NAMALWA (cell line): ENCODE data around the gene ERCC1.

Source experiments
- DNase-seq: peaks from one replicate; pipeline ENCODE4 v3.0.0-alpha.2; 2015; ENCODE audit warnings: low spot score

The ERCC1 gene

DNA sequence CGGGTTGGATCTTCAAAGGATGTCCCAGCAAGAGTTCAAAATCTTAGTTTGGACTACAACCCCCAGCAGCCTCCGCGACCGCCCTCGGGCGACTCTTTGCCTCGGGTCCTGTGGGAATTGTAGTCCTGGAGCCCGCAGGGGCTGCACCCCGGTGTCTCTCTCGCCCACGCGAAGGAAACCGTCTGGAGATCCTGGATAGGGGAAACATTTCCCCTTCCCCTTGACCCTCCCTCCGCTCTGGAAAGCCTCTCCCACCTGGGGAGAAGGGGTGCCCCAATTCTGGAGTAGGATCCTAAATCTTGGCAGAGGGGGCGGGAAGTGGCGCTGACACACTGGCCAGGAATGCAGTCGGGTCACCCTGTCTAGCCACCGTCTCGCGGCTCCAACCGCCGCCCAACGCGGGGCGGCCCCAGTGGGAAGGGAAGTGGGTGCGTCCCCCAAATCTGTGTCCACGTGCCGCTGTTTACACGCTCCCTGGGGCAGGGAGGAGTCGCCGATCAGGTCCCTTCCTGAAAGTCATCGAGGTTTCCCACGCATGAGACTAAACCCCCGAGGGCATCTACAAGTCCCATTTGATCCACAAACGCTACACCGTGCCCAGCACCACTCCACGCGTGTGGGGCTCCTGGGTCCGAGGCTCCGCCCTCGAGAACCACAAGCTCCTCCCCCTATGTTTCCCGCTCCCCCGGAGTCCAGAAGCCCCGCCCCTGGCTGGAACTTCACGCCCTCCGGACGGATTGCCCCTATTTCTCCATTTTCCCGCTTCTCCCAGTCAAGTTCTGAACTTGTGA is 18.1 kb downstream of the ERCC1 start:
- peak; percentile 92 for DNase-seq

DNA sequence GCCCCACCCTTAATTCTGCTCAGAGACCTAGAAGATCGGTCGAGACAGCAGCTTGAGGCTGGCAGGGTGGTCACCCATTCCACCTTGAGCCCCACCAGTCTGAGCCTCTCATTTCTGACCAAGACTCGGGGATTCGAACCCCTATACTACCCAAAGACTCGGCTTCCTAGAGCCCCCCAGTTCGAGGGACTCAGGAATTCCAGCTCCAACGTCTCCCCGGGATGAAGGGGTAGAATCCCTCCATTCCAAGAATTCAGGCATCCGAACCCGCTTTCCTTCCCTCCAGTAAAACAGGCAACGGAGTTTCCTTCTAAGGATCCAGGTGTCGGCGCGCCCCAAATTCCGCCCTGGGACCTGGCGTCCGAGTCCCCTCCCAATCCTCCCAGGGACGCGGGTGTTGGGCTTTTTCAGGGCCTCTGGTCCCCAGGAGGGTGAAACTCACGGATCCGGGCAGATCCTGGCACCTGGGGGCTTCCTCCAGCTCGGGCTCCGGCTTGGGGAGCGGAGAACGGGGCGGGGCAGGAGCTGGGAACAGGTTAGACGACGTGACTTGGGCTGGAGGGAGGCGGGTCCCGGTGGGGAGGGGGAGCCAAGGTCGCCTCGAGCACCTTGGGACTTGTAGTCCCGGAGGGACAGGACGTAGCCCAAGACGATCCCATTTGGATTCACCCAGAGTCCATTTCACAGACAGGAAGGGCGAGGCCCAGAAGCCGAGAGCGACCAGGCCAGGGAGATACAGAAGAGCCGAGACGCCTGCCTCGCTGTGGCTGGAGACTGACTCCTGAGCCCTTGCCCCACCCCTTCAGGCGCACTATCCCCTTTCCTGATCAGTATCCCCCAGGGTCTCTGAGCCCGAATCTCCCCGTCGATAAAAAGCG is 18.9 kb downstream of the ERCC1 start, which contains the start of gene PPP1R13L:
Gene PPP1R13L (minus strand): TSS at position 513 of the 878 bp plus-strand sequence. CDS start 6,751 bp downstream, outside the sequence.
- DNase-seq, result no peak

DNA sequence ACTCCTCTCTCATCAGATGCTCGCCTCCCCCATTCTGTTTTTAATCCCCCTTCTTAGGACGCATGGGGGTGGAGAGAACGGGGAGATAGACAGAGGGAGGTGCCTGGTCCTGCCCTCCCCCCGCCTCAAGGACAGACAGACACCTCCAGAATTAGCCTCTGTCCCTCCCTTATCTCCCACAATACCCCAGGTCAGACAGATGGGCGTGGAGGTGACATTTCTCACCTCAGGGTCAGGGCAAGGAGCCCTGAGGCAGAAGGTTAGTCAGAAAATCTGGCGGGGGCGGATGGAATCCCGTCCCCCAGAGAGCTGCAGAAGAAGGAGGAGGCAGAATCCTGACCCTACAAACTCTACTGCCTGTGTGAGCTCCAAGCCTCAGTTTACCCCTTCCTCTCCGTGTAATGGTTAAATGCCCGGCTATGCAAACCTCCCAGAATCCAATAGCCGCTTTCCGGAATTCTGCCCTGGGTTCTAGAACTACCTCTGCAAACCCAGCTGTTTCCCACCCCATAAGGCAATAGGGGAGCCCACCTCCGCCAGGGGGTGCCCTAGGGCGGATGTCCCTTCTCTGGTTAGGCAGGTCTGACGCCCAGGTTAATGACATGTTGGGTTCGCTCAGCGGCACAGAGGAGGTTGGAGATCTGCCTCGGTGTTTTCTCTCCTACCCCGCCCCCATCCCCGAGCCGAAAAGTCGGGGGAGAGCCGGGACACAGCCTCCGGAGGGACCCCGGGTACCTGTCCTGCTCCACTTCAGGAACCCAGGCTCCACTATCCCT is 19.7 kb downstream of the ERCC1 start:
- DNase-seq, result peak; percentile 92

DNA sequence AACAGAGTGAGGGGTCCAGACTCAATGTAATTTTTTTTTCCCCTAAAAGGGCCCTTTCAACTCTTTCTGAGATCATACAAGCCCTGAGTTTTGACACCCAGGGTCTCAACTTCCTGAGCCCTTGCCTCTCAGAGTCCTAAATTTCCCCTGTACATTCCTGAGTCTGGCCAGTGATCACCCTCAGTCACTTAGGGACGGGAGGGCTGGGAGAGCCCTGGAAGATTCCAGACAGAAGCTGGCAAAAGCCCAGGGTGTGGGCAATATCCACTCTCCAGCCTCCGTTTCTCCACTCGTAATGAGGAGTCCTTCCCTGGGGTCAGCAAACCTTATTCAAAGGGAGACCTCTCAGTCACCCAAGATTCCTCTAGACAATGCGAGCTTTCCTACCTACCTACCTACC is 20.4 kb downstream of the ERCC1 start:
- no peak for DNase-seq

DNA sequence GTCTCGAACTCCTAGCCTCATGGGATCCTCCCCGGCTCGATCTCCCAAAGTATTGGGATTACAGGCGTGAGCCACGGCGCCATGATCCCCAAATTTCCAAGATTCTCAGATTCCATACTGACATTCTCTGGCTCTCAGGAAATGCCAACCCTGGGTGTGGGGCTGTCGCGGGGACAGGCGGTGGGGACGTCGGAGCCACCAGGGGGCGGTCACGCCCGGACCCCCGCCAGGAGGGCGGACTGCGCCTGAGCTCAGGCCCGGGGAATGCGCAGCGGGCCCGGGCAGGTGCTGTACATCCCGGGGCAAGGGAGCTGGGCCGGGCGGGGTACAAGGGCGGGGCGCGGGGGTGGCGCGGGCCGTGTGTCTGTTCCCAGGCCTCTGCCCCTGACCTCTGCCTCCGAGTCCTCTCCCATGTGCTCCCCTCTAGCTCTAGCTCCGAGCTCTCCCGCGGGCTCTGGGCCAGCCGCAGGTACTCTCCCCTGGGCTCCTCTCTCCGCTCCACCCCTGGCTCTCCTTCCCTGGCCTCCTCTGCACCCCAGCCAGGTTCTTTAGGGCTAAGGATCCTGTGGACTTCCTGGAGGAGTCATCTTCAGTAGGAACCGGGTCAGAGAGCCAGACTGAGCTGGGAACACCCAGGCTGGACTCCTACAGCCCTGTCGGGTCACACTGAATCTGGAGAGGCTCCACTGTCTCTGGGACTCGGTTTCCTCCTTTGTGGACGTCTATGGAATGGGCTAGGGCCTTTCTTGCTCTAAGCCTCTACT is 21.2 kb downstream of the ERCC1 start:
- DNase-seq, result no peak

DNA sequence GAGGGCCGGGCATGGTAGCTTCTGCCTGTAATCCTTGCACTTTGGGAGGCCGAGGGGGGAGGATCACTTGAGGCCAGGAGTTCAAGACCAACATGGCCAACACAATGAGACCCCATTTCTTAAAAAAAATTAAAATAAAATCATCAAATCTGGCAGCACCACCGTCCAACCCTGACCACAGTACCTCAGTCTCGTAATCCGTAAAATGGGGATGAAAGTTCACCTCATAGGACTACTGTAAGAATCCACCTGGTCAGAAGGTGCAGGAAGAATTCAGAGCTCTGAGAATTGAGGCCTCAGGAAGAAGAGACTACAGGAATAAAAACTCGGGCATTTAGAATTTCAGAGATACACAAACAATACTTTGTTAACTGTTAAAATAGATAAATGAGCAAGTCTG is 21.9 kb downstream of the ERCC1 start:
- no peak for DNase-seq

DNA sequence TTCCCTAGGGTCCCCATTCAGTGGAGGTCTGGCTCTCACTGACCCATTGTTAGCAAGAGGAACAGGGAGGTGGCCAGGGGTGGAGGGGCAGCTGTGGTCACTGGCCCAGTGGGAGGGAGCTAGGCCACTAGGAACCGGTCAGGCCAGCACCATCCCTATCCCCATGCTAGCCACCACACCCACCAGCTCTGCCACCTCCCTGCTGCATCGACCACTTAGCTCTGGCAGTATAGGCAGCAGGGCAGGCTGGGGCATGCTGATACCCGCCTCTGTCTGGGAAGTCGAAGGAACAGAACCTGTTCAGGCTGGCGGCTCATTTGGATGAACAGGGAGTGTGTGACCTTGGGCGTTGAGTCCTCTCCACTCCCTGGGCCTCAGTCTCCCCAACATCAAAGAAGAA is 23.5 kb downstream of the ERCC1 start:
- DNase-seq, result no peak

DNA sequence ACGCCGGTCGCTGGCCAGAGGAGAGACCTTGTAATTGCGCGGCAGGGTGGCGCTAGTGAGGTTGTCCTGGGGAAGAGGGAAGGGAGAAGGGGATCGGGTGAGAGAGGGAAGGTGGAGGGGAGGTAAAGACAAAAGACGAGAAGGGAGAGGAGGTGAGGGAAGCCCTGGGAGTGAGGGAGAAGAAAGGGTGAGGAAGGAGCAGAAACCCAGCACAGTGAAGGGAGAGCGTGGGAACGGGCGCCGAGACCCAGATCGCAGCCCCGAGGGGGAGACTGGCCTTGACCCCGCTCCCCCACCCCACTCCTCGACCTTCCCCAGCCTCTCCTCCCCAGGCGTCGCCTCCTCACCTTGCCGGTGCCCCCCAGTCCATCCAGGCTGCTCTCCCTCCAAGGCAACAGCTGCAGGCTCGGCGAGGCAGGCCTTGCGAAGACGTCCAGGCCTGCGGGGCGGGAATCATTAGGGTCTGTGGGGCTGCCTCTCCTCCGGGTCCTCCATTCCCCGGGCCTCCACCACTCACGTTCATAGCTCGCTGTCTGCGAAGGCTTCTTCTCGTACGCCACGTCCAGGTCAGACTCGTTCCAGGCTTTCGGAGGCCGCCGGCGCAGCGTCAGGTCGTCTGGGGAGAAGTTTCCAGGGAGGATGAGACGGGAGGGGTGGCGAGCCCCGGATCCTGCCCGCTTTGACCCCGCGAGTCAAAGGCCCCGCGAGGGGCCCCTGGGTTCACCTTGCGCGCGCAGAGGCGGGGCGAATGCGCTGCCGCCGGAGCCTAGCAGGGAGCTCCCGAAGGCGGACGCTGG is 27.7 kb downstream of the ERCC1 start:
- no peak for DNase-seq

DNA sequence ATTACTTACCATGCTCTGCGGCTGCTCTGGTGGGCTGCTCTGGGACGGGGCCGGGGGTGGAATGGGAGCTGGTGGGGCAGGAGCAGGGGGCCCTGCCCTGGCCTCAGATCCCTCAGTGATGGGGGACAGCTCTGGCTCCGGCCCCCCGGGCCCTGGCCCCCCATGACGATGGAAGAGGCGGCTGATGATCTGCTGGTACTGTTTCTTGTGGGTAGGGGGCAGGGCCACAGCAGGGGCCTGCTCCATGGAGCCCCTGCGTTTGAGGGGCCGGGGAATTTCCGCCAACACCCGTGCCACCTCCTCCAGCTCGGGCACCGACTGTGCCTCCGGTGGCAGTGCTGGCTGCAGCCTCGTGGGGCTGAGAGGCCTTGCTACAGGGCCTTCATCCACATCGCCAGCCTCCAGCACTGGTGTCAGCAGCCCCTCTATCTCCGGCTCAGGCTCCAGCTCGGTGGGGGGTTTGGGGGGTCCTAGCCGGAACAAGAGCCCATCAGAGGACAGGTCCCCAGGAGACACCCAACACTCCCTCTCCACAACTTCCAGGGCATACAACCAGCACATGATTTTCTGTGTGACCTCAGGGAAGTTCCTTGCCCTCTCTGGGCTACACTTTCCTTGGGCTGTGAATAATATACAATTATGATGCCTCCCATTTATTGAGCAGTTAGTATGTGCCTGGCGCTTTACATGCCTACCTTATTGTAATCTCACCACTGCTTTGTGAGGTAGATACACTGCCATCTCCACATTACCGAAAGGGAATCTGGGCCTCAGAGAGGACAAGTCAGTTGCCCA is 31.6 kb downstream of the ERCC1 start:
- no peak for DNase-seq

DNA sequence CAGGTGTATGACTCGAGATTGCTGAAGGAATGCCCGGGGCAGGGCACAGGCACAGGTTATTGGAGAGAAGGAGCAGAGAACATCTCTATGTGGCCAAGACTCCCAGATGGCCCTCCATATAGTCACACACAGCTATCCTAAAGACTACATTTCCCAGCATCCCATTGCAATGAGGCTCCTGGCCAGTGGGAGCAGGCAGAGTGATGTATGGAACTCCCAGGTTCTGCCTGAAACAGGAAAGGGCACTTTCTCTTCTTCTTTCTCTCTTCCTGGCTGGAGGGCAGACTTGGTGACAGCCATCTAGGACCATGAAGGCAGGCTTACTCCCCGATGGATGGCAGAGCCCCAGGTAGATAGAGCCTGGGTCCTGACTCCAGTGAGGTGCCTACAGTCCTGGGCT is 32.4 kb downstream of the ERCC1 start:
- no peak for DNase-seq

DNA sequence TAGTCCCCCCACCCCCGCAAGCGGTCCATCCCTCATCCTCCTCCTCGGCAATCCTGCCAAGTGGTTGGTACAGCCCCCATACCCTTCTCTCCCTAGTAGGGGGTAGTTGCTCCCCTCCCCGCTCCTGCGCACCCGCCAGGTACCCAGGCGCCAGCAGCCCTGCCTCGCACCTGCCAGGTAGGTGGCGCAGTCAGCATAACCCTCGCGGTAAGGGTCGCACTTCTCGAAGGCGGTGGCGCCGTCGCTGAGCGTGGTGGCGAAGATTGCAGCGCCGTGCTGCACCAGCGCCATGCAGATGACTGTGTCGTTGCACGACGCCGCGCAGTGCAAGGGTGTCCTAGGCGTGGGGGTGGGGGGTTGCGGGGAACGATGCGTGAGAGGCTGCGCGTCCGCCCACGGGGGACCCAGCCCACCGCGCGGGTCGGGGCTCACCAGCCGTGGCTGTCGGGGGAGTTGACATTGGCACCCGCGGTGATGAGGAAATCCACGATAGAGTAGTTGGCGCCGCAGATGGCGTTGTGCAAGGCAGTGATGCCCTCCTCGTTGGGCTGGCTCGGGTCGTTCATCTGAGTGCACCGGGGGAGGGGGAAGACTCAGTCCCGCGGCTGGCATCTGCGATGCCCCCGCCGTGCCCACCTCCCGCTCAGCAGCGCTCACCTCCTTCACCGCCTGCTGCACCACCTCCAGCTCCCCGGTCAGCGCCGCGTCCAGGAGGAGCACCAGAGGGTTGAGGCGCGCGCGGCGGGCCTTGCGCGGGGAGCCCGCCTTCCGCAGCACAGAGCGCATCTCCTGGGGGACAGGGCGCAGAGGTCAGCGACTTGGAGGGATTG is 38.1 kb downstream of the ERCC1 start:
- no peak for DNase-seq

DNA sequence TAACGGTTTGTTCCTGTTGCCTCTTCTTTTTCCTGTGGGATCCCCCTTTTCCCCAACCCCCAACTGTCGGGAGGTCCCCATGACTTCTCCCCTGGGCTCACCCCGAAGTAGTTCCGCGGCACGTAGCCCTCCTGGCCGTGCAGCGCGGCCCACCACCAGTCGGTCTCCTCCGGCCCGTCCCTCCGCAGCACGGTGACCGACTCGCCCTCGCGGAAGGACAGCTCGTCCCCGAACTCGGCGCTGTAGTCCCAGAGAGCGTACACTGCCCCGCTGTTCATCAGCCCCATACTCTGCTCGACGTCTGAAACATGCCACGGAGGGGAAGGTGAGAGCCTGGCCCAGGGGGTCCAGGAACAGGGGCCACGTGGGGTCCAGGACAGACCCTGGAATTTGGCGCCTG is 41.3 kb downstream of the ERCC1 start:
- no peak for DNase-seq

DNA sequence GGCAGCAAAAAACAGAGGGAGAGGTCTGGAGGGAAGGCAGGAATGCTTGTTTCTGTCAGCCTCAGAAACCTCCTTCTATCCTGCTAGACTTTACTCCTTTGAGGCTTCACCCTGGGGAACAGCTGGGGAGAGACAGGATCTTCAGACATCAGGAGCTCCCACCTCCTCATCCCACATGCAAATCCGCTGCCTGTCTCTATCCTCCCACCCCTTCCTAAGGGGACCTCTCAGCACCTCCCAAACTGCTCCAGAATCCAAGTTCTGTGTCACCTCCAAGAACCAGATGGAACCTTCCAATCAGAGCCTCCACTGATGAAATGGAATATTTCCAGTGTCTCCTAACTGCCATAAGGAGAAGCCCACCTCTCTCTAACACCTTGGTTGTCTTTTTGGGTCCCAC is 43.6 kb downstream of the ERCC1 start:
- DNase-seq, result no peak

DNA sequence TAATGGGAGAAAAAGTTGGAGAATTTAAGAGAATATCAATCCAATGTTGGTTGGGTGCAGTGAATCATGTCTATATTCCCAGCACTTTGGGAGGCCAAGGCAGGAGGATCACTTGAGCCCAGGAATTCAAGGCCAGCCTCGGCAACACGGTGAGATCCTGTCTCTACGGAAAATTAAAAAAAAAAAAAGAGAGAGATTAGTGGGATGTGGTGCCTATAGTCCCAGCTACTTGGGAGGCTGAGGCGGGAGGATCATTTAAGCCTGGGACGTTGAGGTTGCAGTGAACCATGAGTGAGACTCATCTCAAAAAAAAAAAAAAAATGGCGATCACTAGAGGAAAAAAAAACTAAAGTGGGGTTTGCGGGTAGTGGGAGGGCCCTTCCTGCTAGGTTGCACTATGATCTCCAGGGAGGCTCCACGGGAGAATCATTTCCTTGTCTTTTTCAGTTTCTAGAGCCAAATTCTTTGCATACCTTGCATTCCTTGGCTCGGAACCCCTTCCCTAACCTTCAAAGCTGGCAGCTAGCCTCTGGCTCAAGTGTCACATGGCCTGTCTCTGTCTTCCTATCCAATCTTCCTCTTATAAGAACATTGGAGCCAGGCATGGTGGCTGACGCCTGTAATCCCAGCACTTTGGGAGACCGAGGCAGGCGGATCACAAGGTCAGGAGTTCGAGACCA is 47.5 kb downstream of the ERCC1 start:
- no peak for DNase-seq

DNA sequence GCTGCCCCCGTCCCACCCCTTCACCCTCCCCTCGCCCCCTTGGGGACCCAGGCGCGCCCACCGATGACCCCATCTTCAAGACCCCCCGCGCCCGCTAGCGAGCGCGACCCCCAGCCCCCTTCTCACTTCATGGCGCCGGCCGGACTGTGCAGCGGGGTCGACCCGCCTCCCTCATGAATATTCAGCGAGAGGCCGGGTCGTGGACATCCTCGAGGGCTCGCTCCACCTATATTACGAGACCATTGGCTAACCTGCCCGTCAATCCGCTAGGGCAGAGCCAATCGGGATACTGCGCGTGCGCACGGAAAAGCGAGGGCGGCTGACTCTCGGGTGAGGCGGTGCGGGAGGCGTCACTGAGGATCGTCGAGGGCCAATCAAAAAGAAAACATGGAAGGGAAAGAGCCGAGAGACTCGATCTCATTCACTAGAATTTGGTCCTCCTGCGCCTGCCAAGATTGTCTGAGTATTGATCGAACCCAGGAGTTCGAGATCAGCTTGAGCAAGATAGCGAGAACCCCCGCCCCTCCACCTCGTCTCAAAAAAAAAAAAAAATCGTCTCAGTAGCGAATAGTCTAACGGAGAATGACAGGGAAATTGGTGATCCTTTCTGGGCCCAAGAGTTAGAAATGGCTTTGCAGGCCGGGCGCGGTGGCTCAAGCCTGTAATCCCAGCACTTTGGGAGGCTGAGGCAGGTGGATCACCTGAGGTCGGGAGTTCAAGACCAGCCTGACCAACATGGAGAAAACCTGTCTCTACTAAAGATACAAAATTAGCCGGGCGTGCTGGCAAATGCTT is 53.1 kb downstream of the ERCC1 start, which contains the start of gene ERCC2:
Gene ERCC2 (minus strand): TSS at position 164 of the 795 bp plus-strand sequence. CDS start 33 bp downstream, at position 131.
- DNase-seq, result peak; percentile 99

DNA sequence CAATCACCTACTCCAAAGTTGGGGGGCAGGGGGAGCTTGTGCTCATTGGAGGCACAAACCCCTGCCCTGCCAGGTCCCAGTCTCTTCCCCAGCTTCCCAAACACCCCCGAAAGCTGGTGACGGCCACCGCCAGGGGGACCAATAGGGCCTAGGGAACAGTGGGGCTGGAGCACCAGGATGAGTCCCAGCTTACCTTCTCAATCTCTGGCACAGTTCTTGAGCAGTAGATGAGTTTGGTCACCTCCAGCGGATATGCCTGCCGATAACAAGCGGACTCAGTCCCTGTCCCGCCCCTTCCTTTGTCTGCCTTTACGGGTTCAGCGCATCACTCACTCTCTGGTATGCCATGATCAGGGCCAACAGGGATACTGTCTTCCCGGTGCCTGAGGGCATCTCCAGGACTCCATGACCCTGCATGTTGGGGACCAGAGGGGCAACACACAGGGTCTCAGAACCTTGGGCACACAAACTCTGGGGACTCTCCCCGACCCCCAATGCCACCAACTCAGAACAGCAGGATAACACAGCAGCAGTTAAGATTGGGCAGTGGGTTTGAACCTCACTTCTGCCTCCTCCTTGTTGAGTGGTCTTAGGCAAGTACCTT is 54.9 kb downstream of the ERCC1 start:
- no peak for DNase-seq

DNA sequence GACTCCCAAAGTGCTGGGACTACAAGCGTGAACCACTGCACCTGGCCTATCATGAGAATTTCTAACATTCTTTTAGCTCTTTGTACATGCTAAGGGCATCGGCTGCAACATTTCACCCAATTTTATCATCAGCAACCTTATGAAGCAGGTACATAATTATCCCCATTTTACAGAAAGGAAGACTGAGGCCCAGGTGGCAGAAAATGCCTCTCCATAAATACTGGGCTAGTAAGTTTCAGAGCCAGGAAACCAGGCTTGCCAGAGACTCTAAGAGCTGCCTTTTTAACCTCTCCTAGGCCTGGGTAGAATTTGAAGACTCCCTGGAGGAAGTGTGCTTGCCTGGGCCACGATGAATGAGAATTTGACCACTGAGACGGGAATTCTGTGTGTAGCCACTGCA is 55.6 kb downstream of the ERCC1 start:
- DNase-seq, result no peak
